ENCODE results near the gene CROCC.
"Not testable (repeated sequence)": the region's sequence is repeated elsewhere in the genome, so short reads cannot be mapped to it uniquely, and the experiment has no call there.

GRCh38 chr1:16881742-16882141, 40.0 kb upstream of the CROCC start:
- TF ChIP-seq POLR2A (IDR thresholded peaks at IDR 0.05), result not testable (repeated sequence)
- TF ChIP-seq, protein P1, sequence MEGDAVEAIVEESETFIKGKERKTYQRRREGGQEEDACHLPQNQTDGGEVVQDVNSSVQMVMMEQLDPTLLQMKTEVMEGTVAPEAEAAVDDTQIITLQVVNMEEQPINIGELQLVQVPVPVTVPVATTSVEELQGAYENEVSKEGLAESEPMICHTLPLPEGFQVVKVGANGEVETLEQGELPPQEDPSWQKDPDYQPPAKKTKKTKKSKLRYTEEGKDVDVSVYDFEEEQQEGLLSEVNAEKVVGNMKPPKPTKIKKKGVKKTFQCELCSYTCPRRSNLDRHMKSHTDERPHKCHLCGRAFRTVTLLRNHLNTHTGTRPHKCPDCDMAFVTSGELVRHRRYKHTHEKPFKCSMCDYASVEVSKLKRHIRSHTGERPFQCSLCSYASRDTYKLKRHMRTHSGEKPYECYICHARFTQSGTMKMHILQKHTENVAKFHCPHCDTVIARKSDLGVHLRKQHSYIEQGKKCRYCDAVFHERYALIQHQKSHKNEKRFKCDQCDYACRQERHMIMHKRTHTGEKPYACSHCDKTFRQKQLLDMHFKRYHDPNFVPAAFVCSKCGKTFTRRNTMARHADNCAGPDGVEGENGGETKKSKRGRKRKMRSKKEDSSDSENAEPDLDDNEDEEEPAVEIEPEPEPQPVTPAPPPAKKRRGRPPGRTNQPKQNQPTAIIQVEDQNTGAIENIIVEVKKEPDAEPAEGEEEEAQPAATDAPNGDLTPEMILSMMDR (IDR thresholded peaks at IDR 0.05), result not testable (repeated sequence)

Data from uterus (tissue), 2 donors.